Aorta (tissue), 4 donors: ENCODE data around the gene ARFGEF3. TPM values are rescaled to one million over a fixed set of nuclear protein-coding genes. Genes with fewer than 3 reads are reported as not detected.

Source experiments
- polyA plus RNA-seq, 2 donors: library from polyadenylated mRNA; stranded (reverse); fragments of 200-250 nt; gene quantifications; one replicate each; pipeline ENCODE4 v1.2.3, GENCODE V29; 2013
- total RNA-seq, 2 donors: library from RNA; stranded (reverse); fragmentation: NEBNext Ultra II Directional; extraction: Animal tissue kit (Norgen Biotek cat#: 25700); gene quantifications; one replicate each; pipeline ENCODE4 v1.2.1, GENCODE V29; 2021
- donor health status: healthy with polysubstance abuse.
- donor health status: Bipolar disorder and iron deficiency.
- donor health status: DM: no; HTN: no; CAD: no.
- donor health status: DM: yes; HTN: yes; CAD: no.

Gene ARFGEF3
- total and polyA plus RNA-seq, 4 donors: 0.10 to 2.5 (median 0.87) TPM

Other genes starting within 250 kb of the ARFGEF3 start
- gene PERP, start 54.5 kb upstream of the ARFGEF3 start, total RNA-seq: 10 to 100 TPM; 14.8 to 16.9 TPM
- gene PERP, start 54.5 kb upstream of the ARFGEF3 start, polyA plus RNA-seq: 10 to 100 TPM; 13.6 to 15.9 TPM
- not detected for gene PBOV1, start 56.6 kb downstream of the ARFGEF3 start, total RNA-seq
- not detected for gene PBOV1, start 56.6 kb downstream of the ARFGEF3 start, polyA plus RNA-seq
- not detected for gene SMIM28, start 216.0 kb downstream of the ARFGEF3 start, total RNA-seq
- gene SMIM28, start 216.0 kb downstream of the ARFGEF3 start, polyA plus RNA-seq: not detected
- 10 to 100 TPM; 58.6 to 68.0 TPM for gene HEBP2, start 242.3 kb downstream of the ARFGEF3 start, total RNA-seq
- 10 to 100 TPM; 13.3 to 22.8 TPM for gene HEBP2, start 242.3 kb downstream of the ARFGEF3 start, polyA plus RNA-seq